Measurements from ENCODE around the gene DAAM1. TPM values are rescaled to one million over a fixed set of nuclear protein-coding genes. Genes with fewer than 3 reads are reported as not detected.

The DAAM1 gene
- total RNA-seq, 1 experiment from 2014 or later: 17.6 TPM

DNA sequence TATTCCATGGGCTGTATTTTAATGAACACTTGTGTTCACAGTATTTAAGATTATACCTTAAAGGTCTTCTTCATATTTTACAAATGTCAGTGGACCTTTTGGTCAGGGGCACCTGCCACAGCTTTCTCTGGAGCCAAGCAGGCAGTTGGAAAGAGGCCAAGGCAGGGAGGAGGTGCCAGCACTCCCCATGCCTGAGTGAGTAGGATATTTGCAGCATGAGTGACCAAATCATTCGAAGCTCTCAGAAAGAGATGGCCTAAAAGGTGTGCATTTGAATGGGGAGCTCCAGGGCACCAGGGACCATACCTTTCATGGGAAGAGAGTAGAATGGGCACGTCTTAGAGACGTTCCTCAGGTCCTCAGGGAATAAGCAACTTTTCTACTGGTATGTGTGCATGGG is 155.1 kb downstream of the DAAM1 start:
- peak in 1 of 2 experiments; percentile 9 for DNase-seq
- no peak overlapping the region for H3K4me3 ChIP-seq
- H3K27ac ChIP-seq: no peak overlapping the region

DNA sequence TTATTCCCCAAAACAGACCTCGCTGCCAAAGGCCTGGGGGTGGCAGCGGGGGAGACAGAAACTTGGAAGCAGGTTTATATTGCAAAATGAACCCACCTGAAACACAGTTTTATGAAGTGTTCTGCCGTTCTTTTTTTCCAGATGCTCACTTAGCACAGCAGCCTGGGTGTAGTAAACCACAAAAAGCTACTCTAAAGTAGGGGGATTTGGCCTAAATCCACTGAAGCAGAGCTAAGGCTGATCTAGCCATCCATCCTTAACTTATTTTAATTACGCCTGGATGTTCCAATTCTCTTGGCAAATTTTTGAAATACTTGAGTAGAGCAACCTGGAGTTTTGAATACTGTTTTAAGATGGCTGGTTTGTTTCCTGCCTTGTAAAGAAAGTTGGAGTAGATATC is 155.5 kb downstream of the DAAM1 start:
- no peak overlapping the region for H3K4me3 ChIP-seq
- H3K27me3 ChIP-seq: no peaks in the 10 kb centered on the region
- no peak for DNase-seq
- H3K9me3 ChIP-seq (replicated peaks): no peaks in the 10 kb centered on the region
- no peaks in the 10 kb centered on the region for H3K36me3 ChIP-seq
- peaks cover 2% of the 10 kb centered on the region; the same call in 1 of the 2 replicates for H3K4me1 ChIP-seq
- no peak overlapping the region for H3K27ac ChIP-seq

More for the DNA sequence above, 155.1 kb downstream of the DAAM1 start:
- Histone ChIP-seq H3K4me1 (peaks cover 2% of the 10 kb centered on the region; the same call in 1 of the 2 replicates), H3K27me3 (no peaks in the 10 kb centered on the region), H3K9me3 (replicated peaks) (no peaks in the 10 kb centered on the region), H3K36me3 (no peaks in the 10 kb centered on the region)

GRCh38 chr14:59344691-59345455 is 156.4 kb downstream of the DAAM1 start:
- H3K9me3 ChIP-seq (replicated peaks): no peaks in the 10 kb centered on the region
- no peak overlapping the region for H3K4me3 ChIP-seq
- DNase-seq: no peak
- no peak overlapping the region for H3K27ac ChIP-seq
- no peaks in the 10 kb centered on the region for H3K27me3 ChIP-seq
- H3K4me1 ChIP-seq: peaks cover 2% of the 10 kb centered on the region; the same call in 1 of the 2 replicates
- no peaks in the 10 kb centered on the region for H3K36me3 ChIP-seq

- Histone ChIP-seq H3K27ac (no peak overlapping the region), H3K9me3 (replicated peaks) (no peaks in the 10 kb centered on the region), H3K4me1 (peaks cover 2% of the 10 kb centered on the region; the same call in 1 of the 2 replicates), H3K36me3 (no peaks in the 10 kb centered on the region), H3K4me3 (no peak overlapping the region), H3K27me3 (no peaks in the 10 kb centered on the region)
- DNase-seq: no peak
Measured at GRCh38 chr14:59346329-59346728, 157.9 kb downstream of the DAAM1 start.

- H3K27ac ChIP-seq: no peak overlapping the region
- no peak for DNase-seq
- H3K27me3 ChIP-seq: no peaks in the 10 kb centered on the region
- no peaks in the 10 kb centered on the region for H3K36me3 ChIP-seq
- no peaks in the 10 kb centered on the region for H3K9me3 ChIP-seq (replicated peaks)
- H3K4me1 ChIP-seq: peaks cover 2% of the 10 kb centered on the region; the same call in 1 of the 2 replicates
- no peak overlapping the region for H3K4me3 ChIP-seq
Measured at GRCh38 chr14:59346796-59347510, 158.5 kb downstream of the DAAM1 start.

- no peak for DNase-seq
- Histone ChIP-seq H3K27me3 (no peaks in the 10 kb centered on the region), H3K36me3 (no peaks in the 10 kb centered on the region), H3K9me3 (replicated peaks) (no peaks in the 10 kb centered on the region), H3K4me1 (peaks cover 2% of the 10 kb centered on the region; the same call in 1 of the 2 replicates), H3K4me3 (no peak overlapping the region), H3K27ac (no peak overlapping the region)
Measured at GRCh38 chr14:59347511-59347900, 159.0 kb downstream of the DAAM1 start.

DNA sequence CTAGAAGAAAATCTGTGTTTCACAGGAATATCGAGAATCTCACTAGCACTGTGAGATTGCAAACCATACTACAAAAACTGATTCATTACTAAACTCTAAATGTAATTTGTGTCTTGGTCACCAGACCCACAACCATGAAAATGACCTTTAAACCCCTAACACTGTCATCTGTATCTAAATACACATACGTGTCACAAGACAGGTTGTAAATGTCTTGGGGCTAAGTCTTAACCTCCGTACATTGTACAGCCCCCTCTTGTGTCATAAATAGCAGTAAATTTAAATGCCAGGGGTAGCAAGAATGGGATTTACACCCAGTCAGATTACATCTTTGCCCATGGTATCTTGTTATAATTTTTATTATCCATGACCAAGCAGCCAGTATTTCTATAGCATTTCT is 159.4 kb downstream of the DAAM1 start:
- Histone ChIP-seq H3K4me1 (peaks cover 2% of the 10 kb centered on the region; the same call in 1 of the 2 replicates), H3K27ac (no peak overlapping the region), H3K9me3 (replicated peaks) (no peaks in the 10 kb centered on the region), H3K36me3 (no peaks in the 10 kb centered on the region), H3K4me3 (no peak overlapping the region), H3K27me3 (no peaks in the 10 kb centered on the region)
- no peak for DNase-seq

DNA sequence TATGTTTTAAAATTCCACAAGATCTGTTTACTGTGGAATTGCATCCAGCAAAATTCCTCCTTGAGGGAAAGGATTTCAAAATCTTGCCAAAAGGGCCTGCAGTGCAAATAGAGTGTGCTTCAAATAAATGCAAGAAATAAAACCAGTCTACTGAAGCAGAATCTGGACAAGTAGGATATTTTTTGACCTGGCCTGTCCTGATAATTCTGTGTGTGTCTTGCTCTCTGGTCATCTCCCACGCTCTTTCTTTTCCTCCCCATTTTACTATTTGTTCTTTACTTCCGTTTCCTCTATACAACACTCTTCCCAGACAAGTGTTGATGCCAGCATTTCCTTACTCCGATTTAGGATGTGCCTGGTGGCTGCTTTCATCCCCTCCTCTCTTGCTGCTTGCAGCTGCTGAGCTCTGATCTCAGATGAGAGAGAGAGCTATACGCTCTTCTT is 160.8 kb downstream of the DAAM1 start:
- Histone ChIP-seq H3K36me3 (no peaks in the 10 kb centered on the region), H3K9me3 (replicated peaks) (no peaks in the 10 kb centered on the region), H3K4me1 (no peaks in the 10 kb centered on the region; the same call in 1 of the 2 replicates), H3K4me3 (no peak overlapping the region), H3K27ac (no peak overlapping the region), H3K27me3 (no peaks in the 10 kb centered on the region)
- no peak for DNase-seq

GRCh38 chr14:59352961-59353360 is 164.5 kb downstream of the DAAM1 start:
- H3K27ac ChIP-seq: no peak overlapping the region
- peaks cover 7% of the 10 kb centered on the region; the same call in 1 of the 2 replicates for H3K36me3 ChIP-seq
- no peaks in the 10 kb centered on the region for H3K27me3 ChIP-seq
- no peak overlapping the region for H3K4me3 ChIP-seq
- DNase-seq: no peak
- no peaks in the 10 kb centered on the region for H3K9me3 ChIP-seq (replicated peaks)
- H3K4me1 ChIP-seq: no peaks in the 10 kb centered on the region

DNA sequence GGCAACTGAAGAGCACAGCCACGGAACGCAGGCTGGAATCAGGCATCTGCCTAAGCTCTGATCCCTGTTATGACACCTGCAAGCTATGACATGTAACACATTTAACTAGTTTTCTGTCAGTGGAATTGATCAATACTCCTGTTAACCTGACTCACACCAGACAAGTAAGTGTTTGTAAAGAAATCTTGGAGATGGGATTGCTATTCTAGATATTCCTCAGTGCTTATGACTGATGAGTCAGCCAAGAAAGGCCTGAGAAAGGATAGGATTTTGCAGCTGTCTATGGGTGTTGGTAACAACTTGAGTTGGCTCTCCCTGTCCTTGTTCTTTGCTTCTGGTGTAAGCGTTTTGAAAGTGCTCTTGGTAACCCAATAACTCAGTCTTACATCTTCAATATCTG is 166.2 kb downstream of the DAAM1 start:
- no peak for DNase-seq
- Histone ChIP-seq H3K4me3 (no peak overlapping the region), H3K9me3 (replicated peaks) (no peaks in the 10 kb centered on the region), H3K4me1 (no peaks in the 10 kb centered on the region), H3K27ac (no peak overlapping the region), H3K27me3 (no peaks in the 10 kb centered on the region), H3K36me3 (peaks cover 7% of the 10 kb centered on the region; the same call in 1 of the 2 replicates)

DNA sequence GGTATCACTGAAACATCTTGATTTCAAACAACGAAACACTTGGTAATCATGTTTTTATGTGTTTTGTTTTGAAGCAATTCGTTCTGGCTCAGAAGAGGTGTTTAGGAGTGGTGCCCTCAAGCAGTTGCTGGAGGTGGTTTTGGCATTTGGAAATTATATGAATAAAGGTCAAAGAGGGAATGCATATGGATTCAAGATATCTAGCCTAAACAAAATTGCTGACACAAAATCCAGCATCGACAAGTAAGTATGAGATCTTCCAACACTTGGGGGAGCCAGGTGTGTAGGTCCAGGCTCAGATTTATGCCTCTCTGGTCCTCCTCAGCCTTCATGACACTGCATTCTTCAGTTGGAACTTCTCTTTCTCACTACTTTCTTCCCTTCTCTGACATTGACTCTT is 166.6 kb downstream of the DAAM1 start:
- H3K9me3 ChIP-seq (replicated peaks): no peaks in the 10 kb centered on the region
- no peak for DNase-seq
- no peak overlapping the region for H3K27ac ChIP-seq
- H3K4me1 ChIP-seq: peaks cover 3% of the 10 kb centered on the region; the same call in 1 of the 2 replicates
- no peaks in the 10 kb centered on the region for H3K27me3 ChIP-seq
- H3K4me3 ChIP-seq: no peak overlapping the region
- H3K36me3 ChIP-seq: peaks cover 7% of the 10 kb centered on the region; the same call in 1 of the 2 replicates

- H3K4me1 ChIP-seq: peaks cover 5% of the 10 kb centered on the region; the same call in 1 of the 2 replicates
- no peak overlapping the region for H3K4me3 ChIP-seq
- no peak for DNase-seq
- H3K9me3 ChIP-seq (replicated peaks): no peaks in the 10 kb centered on the region
- no peaks in the 10 kb centered on the region for H3K27me3 ChIP-seq
- H3K27ac ChIP-seq: no peak overlapping the region
- peaks cover 7% of the 10 kb centered on the region; the same call in 1 of the 2 replicates for H3K36me3 ChIP-seq
Measured at GRCh38 chr14:59356312-59356711, 167.8 kb downstream of the DAAM1 start.

- Histone ChIP-seq H3K36me3 (peaks cover 7% of the 10 kb centered on the region; the same call in 1 of the 2 replicates), H3K4me3 (no peak overlapping the region), H3K27me3 (no peaks in the 10 kb centered on the region), H3K27ac (no peak overlapping the region), H3K4me1 (peaks cover 5% of the 10 kb centered on the region; the same call in 1 of the 2 replicates), H3K9me3 (replicated peaks) (no peaks in the 10 kb centered on the region)
- DNase-seq: no peak
Measured at GRCh38 chr14:59356767-59357166, 168.3 kb downstream of the DAAM1 start.

DNA sequence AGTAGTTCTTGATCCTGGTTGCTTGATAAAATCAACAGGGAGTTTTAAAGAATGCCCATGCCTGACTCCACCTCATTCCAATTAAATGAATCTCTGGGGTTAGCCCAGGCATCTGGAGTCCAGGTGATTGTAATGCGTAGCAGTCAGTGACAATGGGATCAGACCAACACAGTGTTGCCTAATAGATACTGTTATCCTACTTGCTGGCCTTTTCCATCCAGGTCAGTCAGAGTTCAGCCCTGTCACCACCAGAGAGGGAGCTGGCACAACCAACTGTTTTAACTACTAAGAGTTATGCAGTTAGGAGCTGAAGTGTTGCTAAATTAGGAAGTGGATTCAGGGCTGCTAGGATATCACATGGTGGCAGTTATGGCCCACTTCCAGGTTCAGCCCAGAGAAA is 169.6 kb downstream of the DAAM1 start:
- Histone ChIP-seq H3K9me3 (replicated peaks) (no peaks in the 10 kb centered on the region), H3K36me3 (peaks cover 7% of the 10 kb centered on the region; the same call in 1 of the 2 replicates), H3K4me3 (no peak overlapping the region), H3K4me1 (peaks cover 5% of the 10 kb centered on the region; the same call in 1 of the 2 replicates), H3K27ac (no peak overlapping the region), H3K27me3 (no peaks in the 10 kb centered on the region)
- no peak for DNase-seq

GRCh38 chr14:59358784-59359183 is 170.3 kb downstream of the DAAM1 start:
- Histone ChIP-seq H3K36me3 (peaks cover 7% of the 10 kb centered on the region; the same call in 1 of the 2 replicates), H3K27ac (no peak overlapping the region), H3K27me3 (no peaks in the 10 kb centered on the region), H3K4me1 (peaks cover 5% of the 10 kb centered on the region; the same call in 1 of the 2 replicates), H3K4me3 (no peak overlapping the region), H3K9me3 (replicated peaks) (no peaks in the 10 kb centered on the region)
- no peak for DNase-seq

Data from SJCRH30 (cell line).